NCI-H510A (cell line): ENCODE measurements around the gene APEH.
"Not testable (repeated sequence)": the region's sequence is repeated elsewhere in the genome, so short reads cannot be mapped to it uniquely, and the experiment has no call there.

Experiments
- DNase-seq: peaks from one replicate; lab custom pipeline; 2025; lab: John Stamatoyannopoulos, UW

Gene APEH

DNA sequence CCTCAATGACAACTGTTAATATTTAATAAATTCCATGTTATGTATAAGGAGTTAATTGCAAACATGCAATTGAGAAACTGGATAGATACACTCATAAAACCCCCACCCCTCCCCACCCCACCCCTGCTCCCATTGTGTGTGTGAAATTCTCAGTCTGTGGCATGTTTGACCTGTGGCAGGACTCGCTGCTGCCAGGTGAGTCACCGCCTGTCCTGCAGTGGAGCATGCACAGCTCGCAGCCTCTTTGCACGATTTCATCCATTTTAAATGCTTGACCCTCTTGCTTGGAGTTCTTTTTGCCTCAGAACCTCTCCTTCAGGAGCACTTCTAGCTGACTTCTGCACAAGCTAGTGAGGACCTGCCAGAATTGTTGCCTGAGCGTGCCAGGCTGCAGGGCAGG, 5.3 kb upstream of the APEH start:
- no peak for DNase-seq

DNA sequence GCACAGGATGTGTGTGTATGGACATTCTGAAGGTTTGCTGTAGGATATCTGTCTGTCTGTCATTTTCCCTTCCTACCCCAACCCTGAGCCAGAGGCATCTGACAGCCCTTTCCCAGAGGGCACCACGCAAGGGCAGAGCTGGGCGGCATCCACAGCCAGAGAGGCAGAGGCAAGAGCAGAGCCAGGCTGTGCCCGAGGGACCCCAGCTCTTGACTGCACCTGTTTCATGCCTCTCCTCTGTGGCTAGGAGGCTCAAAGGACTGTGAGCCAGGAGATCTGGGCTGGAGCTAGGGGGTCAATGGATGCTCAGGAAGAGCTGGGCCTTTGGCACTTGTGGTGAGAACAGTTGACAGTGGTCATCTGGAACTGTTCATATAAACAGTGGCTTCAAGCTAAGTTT, 4.8 kb upstream of the APEH start:
- no peak for DNase-seq

DNA sequence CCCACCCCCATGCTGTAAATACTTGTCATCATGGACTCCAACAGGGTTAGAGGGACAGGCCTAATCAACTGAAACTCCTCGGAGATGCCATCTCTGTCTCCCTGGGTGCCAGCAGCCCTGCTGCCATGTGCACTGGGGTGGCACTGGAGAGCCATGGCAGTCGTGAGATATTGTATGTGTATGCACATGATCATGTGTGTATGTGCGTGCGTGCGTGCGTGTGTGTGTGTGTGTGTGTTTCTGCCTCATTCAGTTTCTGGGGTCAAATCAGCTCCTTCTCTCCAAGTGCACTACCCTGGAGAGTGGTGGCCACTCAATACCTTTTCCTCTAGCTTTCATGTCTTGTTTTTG, 3.2 kb upstream of the APEH start:
- DNase-seq, result no peak

DNA sequence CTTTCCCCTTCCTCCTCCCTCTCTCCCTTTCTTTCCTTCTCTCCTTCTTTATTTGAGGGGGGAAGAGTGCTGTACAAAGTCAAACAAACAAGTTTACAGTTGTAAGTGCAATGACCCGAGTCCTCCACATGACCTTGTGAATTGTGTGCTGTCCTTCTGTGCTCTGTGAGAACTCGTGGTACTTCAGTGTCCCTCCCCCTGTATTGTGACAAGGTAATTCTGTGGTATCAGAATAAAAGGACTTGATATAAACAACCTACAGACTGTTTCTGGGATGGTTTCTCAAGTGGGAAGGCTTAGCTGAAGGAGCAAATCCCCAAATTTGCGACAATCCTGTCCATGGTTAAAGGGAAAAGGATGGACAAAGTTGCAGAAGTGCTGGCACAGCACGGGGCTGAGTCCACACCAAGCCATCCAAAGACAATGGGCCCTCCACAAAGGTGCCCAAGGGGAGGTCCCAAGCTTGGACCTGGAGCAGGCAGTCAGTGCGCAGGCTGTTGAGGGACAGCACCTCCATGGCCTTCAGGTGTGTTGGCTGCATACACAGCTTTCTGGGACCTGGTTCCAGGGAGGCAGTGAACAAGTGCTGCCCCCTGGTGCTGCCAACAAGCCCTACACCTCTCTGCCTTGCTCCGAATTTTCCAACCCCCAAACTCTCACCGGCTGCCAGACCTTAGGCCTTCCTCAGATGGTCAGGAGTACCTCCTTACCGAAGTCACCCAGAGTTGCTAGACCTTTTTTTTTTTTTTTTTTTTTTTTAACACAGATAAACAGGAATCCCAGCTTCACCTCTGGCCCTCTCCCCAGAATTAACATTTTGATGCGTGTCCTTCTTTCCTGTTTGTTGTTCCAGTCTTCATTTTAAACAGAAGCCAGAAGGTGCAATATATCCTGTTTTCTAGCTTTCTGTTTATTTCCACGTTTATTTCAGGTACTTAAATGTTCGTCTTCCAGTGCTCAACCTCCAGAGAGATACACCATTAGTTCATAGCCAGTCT, 2.6 kb upstream of the APEH start:
- no peak for DNase-seq

DNA sequence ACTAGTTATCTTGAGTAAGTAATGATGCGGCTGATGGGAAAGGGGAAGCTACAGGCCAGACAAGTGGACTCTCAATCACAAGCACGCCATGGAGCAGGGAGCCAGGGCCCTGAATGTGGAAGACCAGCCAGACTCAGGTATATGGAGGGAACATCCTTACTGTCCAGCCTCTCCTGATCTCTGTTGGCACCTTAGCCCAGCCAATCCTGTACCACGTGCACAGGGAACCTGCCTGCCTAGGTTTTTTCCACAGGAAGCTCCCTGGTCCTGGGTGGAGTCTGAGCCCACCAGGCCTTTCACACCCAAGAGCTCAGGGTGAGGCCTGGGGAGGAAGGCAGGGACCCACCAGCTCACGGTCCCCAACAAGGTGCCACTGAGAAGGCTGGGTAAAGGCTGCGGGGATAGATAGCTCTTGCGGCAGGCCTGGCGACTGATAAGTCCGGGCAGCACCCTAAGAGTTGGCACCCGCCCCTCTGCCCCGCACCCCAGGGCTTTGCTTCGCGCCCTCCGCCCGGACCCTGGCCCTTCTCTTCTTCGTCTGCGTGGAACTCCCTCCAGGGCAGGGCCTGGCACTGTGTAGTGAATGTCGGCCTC, 933 bp upstream of the APEH start:
- no peak for DNase-seq

DNA sequence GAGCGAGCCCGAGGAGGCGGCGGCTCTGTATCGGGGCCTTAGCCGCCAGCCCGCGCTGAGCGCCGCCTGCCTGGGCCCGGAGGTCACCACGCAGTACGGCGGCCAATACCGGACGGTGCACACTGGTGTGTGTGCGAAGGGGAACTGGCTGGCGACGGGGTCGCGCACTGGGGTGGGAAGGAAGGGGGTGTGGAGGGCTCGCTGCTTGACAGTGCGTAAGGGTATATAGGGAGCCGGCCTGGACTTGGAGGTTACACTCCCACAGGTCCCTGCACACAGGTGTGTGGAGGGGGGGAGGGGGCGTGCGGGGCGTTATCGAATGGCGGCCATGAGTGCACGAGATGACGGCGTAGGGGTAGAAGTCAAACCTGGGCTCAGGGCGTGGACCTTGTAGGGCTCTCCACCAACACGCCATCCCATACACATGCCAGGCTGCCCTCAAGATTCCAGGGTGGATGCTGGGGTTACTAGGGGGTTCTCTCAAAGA, 389 bp downstream of the APEH start:
- no peak for DNase-seq

DNA sequence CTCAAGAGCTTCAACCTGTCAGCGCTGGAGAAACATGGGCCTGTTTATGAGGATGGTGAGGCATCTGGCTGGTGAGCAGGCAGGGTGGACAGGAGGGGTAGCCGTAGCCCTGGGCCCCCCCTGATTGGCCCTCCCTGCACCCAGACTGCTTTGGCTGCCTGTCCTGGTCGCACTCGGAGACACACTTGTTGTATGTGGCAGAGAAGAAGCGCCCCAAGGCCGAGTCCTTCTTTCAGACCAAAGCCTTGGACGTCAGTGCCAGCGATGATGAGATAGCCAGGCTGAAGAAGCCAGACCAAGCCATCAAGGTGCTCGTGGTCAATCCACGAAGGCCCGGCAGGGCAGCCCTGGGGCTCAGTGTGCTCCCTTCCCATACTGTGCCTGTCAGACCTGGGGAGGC, 1.8 kb downstream of the APEH start:
- DNase-seq, result no peak

DNA sequence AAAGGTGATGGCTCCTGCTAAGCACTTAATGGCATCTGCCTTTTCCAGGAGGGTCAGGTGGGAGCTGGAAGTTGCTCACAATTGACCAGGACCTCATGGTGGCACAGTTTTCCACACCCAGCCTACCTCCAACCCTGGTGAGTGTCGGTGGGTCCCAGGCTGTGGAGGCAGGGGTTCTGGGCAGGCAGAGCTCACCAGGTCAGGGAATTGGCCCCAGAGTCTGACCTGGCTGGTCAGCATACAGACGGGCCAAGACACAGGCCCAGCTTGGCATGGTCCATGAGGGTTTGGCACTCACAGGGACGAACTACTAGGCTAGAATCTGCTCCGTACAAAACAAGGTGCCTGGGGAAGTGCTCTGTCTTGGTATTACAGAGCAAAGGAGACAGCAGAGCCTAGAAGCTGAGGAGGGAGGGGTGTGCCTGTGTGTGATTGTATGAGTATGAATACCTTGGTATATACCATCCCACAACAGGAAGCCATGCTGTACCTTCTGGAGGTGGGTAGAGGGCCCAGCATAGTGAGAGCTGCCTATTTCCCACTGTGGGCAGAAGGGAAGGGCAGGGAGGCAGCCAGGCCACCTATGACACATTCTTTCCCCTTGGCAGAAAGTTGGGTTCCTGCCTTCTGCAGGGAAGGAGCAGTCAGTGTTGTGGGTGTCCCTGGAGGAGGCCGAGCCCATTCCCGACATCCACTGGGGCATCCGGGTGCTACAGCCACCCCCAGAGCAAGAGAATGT, 6.5 kb downstream of the APEH start:
- no peak for DNase-seq

DNA sequence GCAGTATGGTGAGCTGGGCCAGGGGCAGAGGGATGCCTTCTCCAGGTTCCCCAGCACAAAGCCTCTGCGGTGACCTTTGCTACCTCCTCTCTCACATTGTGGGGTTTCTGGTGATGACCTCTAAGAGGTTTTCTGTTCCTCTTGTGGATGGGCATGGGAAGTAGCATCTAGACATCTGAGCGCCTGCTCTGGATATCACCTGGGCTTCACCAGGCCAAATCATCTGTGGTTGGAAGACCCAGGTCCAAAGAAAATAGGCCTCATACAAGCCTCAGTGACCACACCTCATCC, 7.0 kb downstream of the APEH start:
- no peak for DNase-seq

DNA sequence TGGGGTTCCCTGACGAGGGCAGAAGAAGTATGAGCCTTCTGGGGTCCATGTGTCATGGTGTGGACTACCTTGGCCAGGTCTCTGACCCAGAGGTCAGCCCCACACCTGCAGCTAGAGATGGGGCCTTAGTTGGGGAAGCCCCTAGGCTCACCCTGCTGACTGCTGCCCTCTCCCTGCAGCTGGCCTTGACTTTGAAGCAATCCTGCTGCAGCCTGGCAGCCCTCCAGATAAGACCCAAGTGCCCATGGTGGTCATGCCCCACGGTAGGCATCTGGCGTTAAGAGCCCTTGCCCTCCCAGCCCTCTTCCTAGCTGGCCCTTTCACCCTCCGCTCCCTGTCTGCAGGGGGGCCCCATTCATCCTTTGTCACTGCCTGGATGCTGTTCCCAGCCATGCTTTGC, 7.4 kb downstream of the APEH start:
- DNase-seq, result no peak

DNA sequence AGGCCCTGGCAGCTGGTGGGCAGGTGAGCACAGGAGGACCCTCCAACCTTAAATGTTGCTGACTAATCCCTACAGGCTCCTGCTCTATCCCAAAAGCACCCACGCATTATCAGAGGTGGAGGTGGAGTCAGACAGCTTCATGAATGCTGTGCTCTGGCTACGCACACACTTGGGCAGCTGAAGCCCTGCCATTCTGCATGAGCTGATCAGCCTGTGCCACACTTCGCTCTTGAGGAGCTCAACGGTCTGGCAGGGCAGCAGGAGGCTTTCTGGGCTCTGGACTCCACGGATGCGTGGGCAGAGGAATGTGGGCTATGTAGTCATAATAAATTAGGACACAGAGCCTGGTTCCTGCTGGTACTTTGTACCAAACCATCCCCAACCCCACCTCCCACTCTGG, 9.0 kb downstream of the APEH start:
- DNase-seq, result no peak

DNA sequence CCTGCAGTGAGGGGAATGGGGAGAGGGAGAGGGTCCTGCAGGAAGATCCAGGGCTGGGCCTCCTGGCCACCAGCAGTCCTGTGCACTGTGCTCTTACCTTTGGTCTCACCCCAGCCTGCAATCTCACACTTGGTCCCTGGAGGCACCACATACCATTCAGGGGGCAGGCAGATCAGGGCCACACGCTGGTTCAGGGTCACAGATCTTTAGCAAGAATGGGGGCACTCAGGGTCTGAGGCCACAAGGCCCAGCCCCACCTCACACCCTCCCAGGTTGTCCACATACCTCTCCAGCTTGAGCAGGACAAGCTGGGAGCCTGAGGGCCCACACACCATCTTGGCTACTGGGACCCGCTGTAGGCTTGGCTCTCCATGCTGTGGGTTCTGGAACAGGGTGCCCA, 10.3 kb downstream of the APEH start:
- DNase-seq, result not testable (repeated sequence)

DNA sequence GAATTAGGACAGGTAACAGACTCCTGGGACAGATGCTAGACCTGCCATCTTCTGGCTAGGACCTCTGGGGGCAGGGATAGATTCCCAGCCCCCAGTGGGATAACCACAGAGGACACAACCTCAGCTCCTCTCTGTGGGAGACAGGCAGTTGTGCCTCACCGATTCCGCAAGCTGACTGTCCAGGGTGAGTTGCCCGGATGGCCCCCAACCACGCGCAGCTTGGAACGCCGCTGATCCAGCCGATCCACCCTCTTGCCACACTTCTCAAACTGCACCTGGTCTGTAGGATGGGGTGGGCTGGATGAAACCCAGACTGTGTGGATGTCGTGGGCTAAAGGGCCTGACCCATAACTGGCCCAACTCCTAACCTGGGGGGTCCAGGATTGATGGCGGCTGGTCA, 11.0 kb downstream of the APEH start:
- not testable (repeated sequence) for DNase-seq

DNA sequence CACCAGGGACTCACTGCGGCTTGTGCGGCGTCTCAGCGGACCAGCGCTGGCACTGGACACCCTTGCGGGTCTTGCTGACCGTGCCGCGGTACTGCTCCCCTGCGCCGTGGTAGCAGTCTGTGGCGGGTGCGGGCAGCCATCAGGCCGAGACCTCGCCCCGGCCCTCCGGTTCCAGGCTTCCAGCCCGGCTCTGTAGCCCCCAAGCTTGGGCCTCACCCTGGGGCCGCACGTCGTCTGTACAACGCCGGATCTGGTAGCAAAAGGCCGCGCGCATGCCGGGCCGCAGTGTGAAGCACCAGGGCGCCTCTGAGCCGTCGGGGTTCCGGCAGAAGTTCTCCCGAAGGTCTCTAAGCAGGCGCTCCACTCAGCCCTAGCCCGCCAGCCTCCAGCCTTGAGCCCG, 11.7 kb downstream of the APEH start:
- not testable (repeated sequence) for DNase-seq

DNA sequence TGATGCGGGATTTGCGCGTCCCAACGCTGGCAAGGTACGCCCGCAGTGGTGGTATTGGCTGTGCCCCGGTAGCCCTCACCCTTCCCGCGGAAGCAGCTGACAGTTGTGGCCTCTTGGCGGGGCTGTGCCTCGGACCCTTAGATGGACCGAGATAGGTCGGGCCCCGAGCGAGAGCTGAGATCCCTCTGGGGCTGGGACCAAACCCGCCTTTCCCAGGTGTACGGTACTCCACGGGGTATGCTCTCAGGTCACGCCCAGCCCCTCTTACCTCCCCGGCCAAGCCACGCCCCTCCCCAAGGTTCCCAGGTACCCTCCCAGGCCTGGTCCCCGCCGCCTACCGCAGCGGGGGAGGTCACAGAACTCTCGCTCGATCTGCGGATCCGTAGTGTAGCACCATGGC, 12.2 kb downstream of the APEH start:
- DNase-seq, result not testable (repeated sequence)

DNA sequence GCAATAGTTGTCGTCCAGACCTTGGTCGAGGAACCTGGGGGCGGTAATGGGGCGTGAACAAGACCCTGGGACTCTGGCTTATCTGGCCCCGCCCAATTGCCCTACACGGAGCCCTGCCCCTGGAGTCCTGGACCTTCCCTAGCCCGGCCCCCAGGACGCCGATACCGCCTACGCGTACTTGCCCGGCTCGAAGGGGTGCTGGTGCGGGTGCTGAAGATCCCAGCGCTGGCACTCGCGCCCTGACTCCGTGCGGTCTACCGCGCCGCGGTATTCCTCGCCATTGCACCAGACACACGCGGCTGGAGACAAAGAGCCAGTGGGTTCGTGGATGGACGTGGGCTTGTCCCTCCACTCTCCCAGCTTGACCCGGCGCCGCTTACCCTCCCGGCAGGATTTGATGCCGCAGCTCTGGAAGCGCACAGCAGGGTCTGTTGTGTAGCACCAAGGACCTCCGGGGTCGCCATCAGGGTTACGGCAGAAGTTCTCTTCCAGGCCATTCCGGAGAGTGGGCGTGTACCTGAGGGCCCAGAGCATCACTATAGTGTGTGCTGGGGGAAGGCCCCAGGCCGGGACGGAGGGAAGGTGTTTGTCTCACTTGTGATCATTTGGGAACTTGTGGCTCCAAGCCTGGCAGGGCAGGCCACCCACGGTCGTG, 12.7 kb downstream of the APEH start:
- not testable (repeated sequence) for DNase-seq

DNA sequence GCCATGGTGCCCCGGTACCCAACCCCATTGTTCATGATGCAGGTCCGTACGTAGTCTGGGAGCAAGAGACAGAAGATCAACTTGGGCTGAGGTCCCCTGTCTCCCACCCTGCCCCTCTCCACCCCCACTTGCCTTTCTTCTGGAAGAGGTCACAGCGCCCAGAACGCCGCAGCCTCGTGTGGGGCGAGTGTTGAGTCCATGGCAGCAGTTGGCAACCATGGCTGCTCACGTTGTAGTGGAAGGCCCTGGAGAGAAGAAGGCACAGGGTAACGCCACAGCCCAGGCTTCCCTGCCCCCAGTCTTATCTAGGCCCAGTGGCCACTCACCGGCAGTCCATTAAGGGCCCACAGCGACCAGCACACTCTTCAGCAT, 13.3 kb downstream of the APEH start:
- DNase-seq, result not testable (repeated sequence)

DNA sequence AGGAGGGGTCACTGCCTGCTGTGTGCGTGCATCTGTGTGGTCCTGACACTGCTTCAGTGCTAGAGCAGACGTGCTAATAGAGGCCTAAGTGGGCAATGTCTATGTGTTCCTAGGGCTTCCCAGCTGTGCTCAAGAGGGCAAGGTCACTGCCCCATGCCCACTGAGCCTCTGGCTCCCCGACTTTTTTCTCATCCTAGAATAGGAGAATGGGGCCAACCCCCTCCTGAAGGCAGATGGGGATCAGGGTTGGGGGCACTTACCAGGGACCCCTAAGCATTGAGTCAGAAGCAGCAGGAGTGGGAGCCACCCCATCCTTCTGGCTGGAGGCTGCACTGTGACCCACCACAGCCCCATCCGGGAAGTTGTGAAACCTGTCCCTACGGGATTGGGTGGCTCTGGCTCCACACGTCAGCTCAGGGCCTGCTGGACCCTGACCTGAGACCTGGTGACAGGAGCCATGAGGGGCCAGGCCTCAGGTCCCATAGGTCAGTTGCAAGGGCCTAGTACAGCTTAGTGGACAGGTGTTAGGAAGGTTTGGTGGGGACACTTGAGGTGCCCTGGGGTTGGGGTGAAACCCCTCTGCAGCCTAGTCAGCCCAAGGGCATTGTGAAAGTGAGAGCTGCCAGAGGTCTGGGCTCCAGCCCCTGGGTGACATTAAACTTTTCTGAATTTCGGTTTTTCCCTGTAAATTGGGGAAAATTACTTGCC, 14.3 kb downstream of the APEH start:
- DNase-seq, result not testable (repeated sequence)

DNA sequence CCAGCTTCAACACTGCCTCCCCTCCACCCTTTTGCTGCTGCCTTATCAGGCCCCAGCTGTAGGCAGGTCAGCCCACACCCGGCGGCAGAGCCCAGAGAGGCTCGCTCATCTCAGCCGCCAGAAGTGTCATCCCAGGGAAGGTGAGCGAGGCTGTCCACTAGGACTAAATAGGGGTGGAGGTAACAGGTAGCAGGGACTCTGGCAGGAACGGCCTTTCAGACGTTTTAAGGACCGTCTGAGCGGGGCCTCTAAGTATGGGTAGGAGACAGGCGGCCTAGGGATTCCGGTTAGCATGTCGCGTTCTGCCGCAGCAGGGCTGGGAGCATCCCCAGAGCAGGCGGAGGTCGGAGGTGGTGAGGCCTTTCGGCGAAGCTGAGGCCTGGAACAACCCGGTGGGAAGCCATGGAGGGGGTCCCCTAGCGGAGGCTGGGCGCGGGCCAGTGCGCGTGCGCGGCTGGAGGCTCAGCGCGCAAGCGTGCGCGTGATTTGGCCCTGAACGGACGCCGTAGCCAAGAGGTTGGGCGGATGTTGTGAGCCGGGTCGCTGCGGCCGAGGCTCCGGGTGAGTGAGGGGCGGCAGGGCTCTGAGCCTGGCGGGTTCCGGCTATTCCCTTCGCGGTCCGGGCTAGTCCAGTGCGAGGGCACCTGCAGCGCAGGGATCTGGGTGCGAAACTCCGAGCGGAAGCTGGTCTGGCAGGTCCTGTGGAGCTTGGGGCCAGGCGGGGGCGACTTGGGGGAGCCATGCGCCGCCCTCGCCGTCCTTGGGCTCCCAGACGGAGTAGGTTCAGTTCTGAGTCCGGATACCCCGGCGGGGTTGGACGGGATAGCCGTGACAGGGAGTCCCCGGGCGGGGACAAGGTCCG, 15.1 kb downstream of the APEH start, which contains the start of the genes MST1 and RNF123:
TSS of gene MST1 (minus strand) at position 429 of the 862 bp plus-strand sequence. CDS start 783 bp downstream, outside the sequence.
TSS of gene RNF123 (plus strand) at position 512 of the 862 bp plus-strand sequence. CDS start 1,609 bp downstream, outside the sequence.
- DNase-seq, result no peak

DNA sequence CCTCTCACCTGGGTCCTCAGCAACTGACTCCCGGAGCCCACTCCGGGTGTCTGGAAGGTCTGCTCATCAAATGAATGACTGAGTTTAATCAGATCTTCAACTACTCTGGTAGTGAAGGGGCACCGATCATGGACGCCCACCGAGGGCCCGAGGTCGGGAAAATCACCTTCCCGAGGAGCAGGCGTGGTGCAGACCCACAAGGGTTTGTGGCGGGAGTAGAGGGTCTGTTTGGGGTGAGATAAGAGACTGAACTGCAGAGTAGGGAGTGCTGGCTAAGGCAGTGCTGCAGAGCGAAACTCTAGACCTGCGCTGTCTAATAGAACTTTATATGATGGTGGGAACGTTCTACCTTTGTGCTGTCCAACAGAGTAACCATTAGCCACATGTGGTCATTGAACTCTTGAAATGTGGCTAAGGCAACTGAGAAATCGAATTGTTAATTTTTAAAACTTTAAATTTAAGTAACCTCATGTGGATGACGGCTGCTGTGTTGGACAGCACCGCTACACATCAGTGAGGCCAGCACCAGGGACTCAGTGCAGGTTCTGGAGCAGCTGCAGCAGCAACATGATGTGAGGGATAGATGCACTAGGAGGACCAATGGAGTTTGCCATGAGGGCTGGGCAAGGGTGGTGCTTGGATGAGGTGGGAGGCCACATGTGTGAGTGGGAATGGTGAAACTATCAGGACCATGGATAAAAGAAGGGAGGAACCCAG, 15.9 kb downstream of the APEH start:
- not testable (repeated sequence) for DNase-seq
